Kasumi-1 (cell line): ENCODE measurements around the gene C1orf210.

ENCODE experiments used
- DNase-seq, 2 experiments: peaks; one replicate each; lab custom pipeline; 2025; lab: John Stamatoyannopoulos, UW

C1orf210 gene

DNA sequence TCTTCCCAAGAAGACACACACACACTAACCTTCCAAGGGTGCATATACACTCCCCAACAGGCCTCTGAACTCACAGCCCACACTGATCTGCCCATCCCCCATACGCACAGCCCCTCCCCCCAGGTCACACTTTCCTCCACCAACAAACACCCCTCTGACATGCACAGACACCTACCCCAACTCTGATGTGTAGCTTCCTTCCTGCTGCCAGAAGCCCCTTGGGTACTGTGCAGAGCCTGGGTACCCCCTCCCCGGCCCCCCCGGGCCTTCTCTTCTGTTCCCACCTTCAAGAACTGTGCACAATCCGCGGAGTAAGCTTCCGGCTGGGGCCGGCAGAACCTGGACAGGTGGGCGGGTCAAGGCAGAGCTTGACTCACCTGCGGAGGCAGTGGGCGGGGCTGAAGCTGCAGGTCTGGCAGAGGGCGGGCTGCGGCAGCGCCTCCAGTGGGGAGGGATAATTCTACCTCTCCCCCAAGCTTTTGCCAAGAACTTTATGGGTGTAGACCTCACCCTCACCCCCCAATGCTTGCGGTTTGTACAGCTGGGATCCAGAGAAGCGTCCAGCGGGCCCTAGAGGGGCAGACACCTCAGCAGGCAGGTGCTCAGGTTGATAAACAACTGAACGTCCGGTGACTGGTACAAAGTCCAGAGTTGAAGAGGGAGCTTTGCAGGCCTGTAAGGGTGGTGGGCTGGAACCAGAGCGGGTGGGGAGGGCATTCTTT lies at the start of gene C1orf210:
TSS of gene C1orf210 (minus strand) at position 313 of the 722 bp plus-strand sequence. CDS start 2,311 bp downstream, outside the sequence.
- DNase-seq = no peak

DNA sequence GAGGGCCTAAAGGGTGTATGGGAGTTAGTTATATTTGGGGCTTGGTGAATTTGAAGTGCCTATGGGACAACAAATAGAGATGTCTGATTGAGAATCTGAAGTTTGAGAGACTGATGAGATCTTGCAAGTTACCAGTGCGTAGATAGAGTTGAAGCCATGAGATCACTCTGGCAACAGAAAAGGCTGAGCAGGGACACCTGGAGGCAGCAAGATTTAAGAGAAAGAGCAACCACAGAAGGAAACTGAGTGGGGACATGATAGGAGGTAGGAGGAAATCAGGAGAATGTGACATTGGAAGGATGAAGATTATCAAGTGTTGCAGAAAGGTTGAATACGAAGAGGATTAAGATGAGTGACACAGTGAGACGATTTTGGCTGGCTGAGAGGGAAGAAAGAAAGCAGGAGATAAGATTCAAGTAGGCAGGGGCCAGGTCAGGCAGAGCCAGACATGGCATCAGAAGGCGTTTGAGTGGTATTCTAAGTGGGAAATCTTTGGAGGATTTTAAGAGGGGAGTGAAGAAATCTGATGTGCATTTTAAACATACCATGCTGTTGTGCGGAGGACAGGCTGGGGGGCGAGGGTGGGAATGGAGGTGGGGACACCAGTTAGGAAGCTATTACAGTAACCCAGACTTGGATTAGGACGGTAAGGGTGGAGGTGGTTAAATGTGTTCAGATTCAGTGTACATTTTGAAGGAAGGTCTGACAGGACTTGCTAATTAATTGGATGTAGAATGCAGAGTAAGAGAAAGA lies 49.2 kb upstream of the C1orf210 start:
- no peak for DNase-seq

DNA sequence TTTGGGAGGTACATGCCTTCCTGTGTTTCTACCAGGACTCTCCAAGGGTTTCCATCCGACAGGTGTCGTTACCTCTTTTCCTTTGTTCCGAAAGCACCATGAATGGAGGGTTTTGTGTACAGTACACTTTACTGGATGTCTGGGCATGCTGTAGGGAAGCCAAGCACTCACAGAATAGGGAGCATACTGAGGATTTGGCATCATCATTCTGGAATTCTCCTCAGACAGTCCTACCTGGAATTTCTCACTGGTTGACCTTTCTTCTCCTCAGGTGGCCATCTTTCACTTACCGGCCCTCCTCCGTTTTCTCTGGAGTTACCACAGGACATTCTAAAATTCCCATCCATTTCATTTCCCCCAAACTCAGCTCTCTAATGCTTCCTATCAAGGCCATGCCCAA lies 46.3 kb upstream of the C1orf210 start:
- DNase-seq = no peak

DNA sequence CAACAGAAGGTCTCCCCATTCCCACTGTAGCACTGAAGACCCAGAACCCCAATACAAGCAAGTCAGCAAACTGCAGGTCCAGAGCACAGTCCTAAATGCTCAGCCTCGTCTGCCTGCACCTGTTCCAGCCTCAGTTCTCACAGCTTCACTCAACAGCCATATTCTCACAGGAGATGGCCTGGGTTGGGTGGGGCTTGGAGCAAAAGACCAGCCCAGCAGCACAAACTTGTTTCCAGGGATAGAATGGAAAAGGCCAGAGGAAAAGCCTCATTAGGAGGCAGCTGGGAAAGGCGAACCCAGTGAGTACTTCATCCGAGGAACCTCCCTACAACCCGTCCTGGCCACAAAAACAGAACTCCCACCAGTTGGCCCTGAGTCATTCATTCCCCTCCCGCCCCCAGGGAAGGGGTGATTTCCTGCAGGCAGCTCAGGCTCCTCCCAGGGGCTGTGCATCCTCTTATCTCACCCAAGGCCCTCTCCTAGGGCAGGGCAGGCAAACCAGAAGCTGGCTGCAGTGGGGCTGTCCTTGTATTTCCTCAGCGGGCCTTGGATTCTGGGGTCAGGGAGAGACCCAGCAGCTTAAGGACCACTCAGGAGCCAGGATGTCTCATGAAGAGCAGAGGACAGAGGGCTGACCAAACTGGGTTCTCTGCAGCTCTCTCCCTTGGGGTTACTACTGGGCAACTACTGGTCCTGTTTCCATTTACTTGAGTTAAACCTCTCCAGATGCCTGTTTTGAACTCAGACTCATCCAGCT lies 44.8 kb upstream of the C1orf210 start:
- peak; percentile 90 to 91 for DNase-seq

DNA sequence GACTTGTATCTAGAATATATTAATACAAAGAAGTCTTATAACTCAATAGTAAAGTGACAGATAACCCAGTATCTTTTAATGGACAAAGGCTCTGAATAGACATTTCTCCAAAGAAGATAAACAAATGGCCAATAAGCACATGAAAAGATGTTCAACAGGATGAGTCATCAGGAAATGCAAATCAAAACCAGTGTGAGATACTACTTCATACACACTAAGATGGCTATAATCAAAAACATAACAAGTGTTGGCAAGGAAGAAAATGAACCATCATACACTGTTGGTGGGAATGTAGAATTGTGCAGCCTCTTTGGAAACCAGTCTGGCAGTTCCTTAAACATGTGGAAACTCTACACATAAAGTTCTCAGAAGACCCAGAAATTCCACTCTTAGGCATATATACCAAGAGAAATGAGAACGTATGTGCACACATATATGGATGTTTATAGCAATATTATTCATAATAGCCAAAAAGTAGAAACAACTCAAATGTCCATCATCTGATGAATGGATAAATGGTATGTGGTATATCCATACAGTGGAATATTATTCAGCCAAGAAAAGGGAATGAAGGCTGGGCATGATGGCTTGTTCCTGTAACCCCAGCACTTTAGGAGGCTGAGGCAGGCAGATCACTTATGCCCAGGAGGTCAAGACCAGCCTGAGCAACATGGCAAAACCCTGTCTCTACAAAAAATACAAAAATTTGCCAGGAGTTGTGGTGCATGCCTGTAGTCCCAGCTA lies 42.3 kb upstream of the C1orf210 start:
- DNase-seq = no peak

DNA sequence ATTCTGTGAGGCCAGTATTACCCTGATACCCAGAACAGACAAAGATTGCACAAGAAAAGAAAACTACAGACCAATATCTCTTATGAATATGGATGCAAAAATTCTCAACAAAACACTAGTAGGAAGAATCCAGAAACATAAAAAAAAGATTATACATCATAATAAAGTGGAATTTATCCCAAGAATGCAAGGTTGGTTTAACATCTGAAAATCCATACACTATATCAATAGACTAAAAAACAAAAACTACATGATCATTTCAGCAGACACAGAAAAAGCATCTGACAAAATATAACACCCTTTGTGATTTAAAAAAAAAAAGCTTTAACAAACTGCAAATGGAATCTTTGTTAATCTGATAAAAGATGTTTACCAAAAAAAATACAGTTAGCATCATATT lies 40.0 kb upstream of the C1orf210 start:
- no peak for DNase-seq

DNA sequence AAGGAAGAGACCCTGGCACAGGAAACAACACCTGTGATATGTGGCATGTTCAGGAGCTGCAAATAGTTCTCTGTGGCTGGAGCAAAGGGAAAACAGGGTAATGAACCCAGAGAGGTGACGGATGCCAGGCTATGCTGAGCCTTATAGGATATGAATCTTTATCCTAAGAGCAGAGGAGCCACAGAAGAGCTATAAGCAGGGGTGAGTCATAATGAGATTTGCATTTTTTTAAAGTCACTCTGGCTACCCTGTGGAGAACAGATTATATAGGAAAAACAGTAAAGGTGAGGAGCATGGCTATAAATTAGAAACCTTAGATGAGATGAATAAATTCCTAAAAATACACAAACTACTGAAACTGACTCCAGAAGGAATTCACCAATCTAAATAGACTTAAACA lies 39.4 kb upstream of the C1orf210 start:
- no peak for DNase-seq

DNA sequence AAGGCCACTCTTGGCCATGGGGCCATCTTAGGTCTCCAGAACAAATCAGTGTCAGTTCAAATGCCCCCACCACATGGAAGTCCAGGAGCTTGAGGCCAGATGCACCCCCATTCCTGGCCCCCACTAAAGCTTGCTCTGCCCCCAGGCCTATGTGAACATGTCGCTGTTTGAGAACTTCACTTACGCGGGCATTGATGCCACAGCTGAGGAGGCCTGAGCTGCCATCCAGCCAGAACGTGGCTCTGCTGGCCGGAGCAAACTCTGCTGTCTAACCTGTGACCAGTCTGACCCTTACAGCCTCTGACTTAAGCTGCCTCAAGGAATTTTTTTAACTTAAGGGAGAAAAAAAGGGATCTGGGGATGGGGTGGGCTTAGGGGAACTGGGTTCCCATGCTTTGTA lies 37.1 kb upstream of the C1orf210 start:
- DNase-seq = no peak

DNA sequence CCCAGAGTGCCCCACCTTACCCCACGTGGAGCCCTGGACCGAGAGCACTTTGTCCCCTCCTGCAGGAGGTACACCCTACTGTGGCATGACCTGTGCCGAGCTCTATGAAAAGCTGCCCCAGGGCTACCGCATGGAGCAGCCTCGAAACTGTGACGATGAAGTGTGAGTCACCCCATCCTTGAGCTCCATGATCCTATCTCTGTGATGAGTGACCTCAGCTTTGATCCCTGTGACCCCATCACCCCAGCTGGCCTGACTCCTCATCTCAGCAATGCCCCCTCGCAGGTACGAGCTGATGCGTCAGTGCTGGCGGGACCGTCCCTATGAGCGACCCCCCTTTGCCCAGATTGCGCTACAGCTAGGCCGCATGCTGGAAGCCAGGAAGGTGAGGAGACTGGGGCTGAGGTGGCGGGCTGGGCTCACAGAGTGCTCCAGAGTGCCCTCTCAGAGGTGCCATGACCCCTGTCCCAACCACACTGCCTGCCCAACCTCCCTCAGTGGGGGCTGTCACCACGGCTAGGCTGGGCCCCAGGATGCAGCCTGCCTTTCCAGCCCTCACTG lies 36.0 kb upstream of the C1orf210 start:
- no peak for DNase-seq

DNA sequence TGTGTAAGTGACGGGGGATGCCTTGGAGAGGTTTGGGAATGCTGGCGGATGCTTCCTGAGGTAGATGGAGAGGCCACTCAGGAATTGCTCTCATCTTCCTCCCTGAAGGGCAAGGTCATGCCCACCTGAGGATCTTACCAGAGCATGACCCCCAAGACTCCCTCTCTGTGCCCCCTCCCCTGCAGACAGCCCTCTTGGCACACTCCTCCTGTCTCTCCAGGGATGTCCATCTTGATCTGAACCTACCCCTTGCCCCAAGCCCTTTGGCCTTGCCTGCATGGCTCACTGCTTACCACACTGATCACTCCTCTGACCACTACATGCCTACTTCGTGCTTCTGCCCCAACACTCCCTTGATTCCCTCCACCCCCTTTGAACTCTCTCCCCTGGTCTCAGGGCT lies 34.4 kb upstream of the C1orf210 start:
- DNase-seq = no peak

DNA sequence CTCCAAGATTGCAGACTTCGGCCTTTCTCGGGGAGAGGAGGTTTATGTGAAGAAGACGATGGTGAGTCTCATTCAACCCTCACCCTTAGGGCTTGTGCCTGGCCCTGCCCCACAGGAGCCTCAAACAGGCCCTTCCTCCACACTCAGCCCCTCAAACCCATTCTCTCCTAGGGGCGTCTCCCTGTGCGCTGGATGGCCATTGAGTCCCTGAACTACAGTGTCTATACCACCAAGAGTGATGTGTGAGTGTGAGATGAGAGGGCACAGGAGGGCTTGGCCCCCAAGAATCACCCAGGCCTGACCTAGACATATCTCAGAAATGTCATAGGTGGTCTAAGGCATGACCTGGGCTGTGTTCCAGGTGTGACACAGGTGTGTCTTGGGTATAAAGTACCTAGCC lies 33.9 kb upstream of the C1orf210 start:
- DNase-seq = no peak

DNA sequence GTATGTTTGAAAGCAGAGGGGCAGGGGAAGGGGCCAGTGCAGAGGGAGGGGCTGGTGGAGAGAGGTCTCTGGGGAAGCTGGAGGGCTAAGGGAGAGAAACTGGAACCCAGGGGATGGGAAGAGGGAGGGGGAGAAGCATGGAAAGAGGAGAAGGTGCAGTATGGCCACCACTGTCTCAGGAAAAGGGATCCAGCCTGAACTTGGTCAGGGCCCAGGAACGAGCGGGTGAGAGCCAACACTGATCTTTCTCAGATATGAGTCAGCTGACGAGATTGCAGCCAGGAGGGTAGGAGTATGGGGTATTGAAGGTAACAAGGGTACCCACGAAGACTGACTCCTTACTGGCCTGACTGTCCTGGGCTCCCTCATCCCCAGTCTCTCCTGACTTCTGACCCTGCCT lies 33.5 kb upstream of the C1orf210 start:
- DNase-seq = no peak

DNA sequence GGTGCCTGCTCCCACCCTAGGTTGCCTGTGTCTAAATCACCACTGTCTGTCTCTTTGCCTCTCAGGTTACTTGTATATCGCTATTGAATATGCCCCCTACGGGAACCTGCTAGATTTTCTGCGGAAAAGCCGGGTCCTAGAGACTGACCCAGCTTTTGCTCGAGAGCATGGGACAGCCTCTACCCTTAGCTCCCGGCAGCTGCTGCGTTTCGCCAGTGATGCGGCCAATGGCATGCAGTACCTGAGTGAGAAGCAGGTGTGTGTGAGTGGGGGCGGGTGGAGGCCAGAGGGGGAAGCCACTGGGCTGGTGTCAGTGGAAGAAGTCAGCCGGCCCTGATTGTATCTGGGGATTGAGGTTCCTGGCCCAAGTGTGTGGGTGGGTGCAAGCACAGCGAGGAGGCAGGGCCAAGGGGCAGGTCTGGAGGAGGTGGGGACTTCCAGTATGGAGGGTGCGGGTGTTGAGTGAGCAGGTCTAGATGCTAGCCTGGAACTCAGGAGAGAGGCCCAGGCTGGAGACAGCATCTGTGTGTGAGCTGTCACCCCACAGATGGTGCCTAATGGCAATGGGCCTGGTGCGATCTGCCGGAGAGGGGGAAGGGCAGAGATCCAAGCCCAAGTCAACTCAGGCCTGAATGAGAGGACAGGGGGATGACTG lies 32.6 kb upstream of the C1orf210 start:
- no peak for DNase-seq

DNA sequence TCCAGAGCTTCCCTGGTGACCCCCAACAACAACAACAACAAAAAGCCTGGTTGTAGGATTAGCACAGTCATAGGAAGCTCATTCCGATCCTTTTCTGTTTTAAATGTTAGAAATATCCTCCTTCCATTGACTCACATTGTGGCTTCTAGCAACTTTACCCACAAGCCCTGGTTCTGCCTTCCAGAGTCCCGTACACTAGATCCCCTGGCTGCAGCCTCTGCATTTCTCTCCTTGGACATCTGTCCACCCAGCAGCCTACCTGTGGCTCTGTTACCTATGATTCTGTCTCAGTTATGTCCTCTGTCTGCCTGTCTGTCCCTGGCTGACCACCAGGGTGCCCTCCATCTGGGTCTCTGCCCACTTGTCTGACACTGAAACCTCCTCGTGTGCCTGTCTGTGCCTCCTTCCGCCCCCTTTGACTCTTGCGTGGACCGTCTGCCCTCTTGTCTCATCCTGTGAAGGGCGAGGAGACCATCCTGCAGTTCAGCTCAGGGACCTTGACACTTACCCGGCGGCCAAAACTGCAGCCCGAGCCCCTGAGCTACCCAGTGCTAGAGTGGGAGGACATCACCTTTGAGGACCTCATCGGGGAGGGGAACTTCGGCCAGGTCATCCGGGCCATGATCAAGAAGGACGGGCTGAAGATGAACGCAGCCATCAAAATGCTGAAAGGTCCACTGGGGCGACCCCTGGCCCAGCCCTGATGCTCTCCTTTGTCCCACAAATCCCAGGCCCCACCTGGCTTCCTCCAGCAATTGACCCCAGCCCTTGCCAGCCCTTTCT lies 31.5 kb upstream of the C1orf210 start:
- no peak for DNase-seq

DNA sequence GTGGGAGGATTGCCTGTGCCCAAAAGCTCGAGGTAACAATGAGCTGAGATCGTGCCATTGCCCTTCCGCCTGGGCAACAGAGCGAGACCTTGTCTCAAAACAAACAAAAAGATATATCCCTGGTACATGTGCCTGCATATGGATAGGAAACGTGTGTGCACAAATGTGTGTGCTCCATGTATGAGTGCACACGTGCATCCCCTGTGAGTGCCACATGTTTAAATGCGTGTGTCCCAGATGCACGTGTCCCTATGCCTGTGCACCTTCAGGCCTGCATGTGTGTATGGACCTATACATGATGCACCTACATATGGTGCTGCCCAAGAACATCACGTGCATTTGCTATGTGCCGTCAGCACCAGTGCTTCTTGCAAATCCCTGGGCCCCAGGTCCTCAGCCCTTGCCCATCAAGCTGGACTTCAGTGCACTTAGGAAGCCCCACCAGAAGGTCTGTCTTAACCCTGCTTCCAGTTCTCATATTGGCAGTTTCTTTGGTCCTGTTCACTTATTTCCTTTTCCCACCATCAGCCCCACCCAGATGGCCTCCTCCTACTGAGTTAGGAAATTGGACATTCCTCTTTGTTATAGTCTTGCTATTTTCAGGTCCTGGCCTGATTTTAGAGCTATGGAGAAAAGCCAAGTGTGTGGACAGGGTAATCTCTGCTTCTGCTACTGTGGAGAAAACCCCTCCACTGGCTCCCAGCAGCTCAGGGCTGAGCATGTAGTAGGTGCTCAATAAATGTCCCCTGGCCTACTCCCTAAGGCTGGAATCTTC lies 30.8 kb upstream of the C1orf210 start:
- no peak for DNase-seq

DNA sequence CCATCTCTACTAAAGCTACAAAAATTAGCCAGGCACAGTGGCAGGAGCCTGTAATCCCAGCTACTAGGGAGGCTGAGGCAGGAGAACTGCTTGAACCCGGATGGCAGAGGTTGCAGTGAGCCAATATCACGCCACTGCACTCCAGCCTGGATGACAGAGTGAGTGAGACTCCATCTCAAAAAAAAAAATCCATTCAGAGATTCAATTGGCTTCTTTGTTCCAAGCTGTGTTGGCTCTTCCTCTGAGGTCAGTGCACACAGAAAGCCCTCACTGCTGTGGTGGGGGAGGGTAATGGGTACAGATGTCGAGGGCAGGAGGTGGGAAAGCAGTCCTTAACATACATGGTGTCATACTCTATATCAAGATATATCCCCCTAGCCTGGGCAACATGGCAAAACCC lies 30.1 kb upstream of the C1orf210 start:
- DNase-seq = no peak

DNA sequence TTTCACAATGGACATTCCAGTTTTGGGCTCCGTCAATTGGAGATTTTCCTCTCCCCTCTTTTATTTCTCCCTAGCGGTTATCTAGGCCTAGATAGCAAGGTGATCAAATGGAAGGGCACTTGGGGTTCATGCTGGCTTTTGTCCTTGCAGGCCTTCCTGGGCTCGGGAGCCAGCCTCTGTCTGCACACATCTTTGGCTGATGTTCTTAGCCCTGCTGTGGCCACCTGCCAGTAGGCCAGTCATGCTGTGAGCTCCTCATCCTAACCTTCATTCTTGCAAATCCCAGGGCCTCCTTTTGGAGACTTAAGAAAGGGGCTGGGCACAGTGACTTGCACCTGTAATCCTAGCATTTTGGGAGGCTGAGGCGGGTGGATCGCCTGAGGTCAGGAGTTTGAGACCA lies 28.9 kb upstream of the C1orf210 start:
- no peak for DNase-seq

DNA sequence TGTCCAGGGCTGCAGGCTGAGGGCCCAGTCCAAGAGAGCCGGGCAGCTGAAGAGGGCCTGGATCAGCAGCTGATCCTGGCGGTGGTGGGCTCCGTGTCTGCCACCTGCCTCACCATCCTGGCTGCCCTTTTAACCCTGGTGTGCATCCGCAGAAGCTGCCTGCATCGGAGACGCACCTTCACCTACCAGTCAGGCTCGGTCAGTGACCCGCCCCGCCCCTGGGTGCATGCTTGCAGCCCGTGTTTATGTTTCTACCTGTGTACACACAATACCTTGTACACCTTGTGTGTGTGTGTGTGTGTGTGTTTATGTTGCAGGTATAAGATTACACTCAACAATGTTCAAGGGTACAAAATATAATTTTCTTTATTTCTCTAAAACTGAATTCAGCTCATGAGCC lies 28.4 kb upstream of the C1orf210 start:
- no peak for DNase-seq

DNA sequence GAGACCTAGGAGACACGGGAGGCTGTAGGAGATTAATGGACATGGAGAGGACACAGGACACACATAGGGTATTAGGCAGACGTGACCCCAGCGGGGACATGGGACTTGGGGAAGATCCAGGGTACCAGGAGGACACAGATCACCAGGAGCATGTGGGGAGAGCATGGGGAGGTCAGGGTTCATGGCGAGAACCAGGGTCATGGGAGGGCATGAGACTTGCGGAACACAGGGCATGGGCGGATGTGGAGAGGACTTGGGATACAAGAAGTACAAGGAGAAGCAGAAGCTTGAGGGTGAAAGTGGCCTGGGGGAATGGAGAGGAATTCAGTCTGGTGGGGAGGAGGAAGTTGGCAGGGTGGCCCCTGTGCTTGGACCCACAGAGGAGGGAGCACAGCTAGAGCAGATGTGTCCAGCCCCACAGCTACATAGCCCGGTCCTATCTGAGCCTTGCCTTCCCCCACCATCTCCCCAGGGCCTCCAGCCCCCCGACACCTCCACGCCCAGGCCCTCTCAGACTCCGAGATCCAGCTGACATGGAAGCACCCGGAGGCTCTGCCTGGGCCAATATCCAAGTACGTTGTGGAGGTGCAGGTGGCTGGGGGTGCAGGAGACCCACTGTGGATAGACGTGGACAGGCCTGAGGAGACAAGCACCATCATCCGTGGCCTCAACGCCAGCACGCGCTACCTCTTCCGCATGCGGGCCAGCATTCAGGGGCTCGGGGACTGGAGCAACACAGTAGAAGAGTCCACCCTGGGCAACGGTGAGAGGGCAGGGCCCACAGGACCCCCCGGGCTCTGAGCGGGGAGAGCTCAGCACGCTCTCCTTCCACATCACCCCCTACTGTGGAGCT lies 27.5 kb upstream of the C1orf210 start:
- DNase-seq = no peak
